GM12892 (cell line): Measurements from ENCODE around the gene TMEM14A.

Source experiments
- POLR2A ChIP-seq: IDR thresholded peaks from 2 replicates; pipeline ENCODE4 v1.6.1; 2011; ENCODE audit warnings: low read depth, low read length, control low read depth
- TAF1 ChIP-seq: IDR thresholded peaks from 2 replicates; pipeline ENCODE4 v1.6.1; 2011; ENCODE audit warnings: low read depth, mild to moderate bottlenecking, control low read depth, low read length, borderline replicate concordance

DNA sequence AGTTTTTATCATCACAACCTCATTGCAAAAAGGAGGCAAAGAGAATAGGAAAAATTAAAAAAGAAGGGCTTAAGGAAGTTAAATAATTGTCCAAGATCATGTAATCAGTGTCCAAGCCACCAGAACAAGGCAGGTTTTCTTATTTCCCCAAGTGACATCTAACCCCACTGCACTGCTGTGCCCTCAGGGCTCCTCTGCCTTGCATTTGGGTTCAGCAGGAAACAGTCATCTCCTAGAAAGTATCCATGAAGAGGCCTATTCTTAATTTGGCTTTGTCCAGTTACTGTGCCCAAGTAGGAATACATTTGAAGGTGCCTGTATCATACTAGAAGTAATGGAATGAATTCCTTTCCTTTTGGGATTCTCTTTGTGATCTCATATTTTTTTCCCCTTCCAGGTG lies 10.5 kb downstream of the TMEM14A start:
- TF ChIP-seq TAF1 (no peak), POLR2A (no peak)
